ENCODE data around the gene MINDY1.

GRCh38 chr1:150961756-150962155 is 44.9 kb downstream of the MINDY1 start:
- no peak for TF ChIP-seq CTCF (IDR thresholded peaks at IDR 0.05; ENCODE audit: low read depth, low read length, poor library complexity, severe bottlenecking)
- TF ChIP-seq EZH2phosphoT487 (IDR thresholded peaks at IDR 0.05; ENCODE audit: borderline replicate concordance, low read length) = no peak

Data from DOHH2 (cell line).